GM12872 (cell line): Measurements from ENCODE around the gene XDH.

Source experiments
- TF ChIP-seq, protein P1 (sequence below): IDR thresholded peaks from 3 replicates; pipeline ENCODE4 v1.5.1; 2011; ENCODE audit warnings: low read depth, mild to moderate bottlenecking, low read length, moderate library complexity; ENCODE audit not compliant: insufficient read depth

Gene XDH

DNA sequence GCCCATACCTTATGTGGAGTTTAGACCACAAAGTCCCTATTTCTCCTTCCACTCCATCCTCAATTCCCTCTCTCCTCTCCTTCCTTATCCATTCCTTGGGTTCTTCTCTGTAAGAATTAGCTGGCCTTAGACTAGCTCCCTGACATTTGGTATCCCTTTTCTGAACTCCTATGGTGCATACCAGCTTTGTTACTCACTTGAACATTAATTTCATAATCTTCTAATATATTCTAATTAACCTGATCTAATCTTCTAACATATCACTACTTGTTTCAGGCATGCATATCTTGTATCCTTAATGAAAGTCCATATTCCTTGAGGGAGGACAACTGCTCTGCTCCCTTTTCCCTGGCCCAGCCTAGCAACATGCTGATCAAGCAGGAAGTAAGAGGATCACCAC, 114.2 kb downstream of the XDH start:
- TF ChIP-seq, protein P1, sequence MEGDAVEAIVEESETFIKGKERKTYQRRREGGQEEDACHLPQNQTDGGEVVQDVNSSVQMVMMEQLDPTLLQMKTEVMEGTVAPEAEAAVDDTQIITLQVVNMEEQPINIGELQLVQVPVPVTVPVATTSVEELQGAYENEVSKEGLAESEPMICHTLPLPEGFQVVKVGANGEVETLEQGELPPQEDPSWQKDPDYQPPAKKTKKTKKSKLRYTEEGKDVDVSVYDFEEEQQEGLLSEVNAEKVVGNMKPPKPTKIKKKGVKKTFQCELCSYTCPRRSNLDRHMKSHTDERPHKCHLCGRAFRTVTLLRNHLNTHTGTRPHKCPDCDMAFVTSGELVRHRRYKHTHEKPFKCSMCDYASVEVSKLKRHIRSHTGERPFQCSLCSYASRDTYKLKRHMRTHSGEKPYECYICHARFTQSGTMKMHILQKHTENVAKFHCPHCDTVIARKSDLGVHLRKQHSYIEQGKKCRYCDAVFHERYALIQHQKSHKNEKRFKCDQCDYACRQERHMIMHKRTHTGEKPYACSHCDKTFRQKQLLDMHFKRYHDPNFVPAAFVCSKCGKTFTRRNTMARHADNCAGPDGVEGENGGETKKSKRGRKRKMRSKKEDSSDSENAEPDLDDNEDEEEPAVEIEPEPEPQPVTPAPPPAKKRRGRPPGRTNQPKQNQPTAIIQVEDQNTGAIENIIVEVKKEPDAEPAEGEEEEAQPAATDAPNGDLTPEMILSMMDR = no peak

DNA sequence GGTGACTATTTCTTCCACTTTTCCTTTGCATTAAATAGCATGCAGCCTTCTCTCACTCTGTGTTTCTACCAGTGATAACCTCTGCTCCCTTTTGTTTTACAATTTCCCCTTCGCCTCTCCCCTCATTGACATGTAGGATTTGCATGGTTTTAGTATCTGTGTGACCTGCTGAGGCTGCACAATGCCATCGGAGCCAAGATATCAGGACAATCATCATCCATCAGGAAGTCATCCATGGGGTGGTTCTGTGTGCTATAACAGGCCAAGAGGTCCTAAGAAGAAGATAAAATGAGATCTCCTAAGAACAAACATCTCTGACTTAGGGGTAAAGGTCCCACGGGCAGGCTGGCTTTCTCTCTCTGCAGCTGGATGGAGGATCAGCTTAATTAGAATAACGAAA, 115.0 kb downstream of the XDH start:
- TF ChIP-seq, protein P1 = no peak

DNA sequence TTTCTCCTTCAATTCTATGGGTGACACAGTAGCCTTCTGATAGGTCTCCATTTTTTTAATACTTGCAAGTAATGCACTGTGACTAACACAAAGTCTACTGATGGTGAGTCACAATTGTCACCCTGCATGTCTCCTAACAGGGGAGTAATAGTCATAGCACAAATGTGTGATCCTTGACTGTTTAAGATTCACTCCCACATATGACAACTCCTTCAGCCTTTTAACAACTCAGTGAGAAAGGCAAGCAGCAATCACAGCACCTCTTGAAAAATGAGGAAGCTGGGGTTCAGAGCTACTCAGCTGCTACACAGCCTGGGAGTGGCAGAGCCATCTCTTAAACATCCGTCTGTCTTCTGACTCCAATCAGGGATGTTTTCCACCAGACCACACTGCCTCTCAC, 116.8 kb downstream of the XDH start:
- TF ChIP-seq, protein P1 = no peak

DNA sequence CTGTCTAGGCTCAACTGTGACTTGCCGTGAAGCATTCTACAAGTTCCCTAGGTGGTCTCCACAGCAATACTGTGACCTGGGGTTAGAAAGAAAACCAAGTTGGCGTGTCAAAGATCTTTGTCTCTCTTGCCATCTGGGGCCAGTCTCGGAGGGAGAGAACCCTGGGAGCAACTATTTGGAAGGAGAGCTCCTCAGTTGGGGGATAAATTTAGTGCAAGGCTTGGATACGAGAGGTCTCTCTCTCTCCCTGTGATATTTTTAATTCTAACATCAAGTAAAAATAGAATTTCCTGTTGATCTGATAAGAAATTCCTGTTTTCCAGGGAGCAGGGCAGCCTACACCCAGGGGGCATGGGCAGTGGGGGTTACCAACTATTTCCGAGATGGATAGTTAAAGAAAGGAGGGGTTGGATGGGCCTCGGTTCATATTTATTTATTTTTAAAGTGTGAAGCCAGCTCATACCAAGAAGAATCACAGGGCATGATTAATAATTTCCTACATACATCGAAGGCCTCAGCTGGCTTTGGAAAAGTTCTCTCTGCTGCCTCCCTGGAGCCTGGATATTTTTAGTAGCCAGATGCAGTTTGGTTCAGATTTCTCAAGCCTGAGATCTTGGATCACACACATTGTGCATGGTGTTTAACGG, 117.8 kb downstream of the XDH start:
- TF ChIP-seq, protein P1 = no peak

DNA sequence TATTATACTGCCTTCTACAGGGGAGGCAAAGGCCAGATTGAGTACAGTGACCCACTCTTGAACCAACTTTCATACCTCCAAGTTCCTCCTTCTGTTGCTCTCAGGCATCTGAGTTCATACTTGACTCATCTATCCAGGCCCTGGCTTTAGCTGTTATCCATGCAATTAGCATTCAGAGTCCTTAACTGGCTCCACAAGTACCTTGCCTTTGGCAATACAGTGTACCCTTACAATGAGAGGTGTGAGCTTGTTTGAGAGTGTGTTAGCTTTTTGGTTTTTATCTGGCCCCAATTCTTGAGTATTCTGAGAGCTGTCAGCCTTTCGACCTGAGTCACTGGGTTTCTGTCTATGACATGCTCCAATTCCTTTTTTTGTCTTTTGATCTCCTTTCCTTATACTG, 120.3 kb downstream of the XDH start:
- TF ChIP-seq, protein P1 = no peak

DNA sequence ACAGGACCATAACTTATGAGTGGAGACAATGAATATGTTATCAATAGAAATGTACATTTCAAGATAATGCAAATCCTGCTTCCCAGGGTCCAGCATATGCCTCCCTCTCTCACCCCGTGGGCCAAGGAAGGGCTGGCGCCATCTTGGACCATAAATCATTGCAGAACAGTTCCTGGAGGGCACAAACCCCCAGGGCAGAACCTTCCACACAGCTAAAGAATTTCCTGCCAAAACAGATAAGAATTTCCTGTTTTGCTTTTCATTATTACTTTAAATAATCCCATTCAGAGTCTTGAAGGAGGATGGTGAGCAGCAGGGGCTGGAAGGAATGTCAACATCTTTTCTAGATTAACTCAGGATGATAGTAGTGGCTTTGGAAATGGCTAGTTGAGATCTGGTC, 126.9 kb downstream of the XDH start:
- TF ChIP-seq, protein P1 = no peak

DNA sequence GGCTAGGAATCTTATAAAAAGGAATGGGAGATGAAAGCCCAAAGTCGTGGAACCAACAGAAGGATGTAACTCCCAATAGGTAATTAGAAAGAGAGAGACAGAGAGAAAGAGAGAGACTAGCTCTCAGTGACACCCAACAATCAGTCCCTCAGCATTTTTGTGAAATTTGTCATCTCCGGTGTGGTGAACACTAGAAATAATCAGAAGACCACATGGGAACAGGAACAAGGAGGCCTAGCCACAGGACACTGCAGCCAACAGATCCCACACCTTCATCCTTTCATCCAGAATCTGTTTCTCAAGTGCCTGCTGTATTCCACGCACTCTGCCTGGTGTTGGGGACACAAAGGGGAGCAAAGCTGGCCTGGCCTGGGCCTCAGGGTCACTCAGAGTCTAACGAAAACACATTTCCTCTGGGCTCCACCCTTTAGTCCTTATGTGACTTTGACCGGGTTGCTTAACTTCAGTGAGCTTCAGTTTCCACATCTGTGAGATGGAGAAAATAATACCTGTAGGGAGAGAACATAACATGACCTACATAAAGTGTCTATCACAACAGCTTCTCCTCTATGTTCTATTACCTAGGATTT, 127.5 kb downstream of the XDH start:
- TF ChIP-seq, protein P1 = no peak
